Measurements from ENCODE around the gene SORBS1.

Gene SORBS1

GRCh38 chr10:95435548-95436279 lies 125.5 kb downstream of the SORBS1 start:
- DNase-seq (ENCODE audit: low spot score): no peak

GRCh38 chr10:95434583-95434982 lies 126.6 kb downstream of the SORBS1 start:
- no peak for DNase-seq (ENCODE audit: low spot score)

GRCh38 chr10:95431900-95432342 lies 129.2 kb downstream of the SORBS1 start:
- DNase-seq (ENCODE audit: low spot score): peak; percentile 55

GRCh38 chr10:95430231-95430951 lies 130.8 kb downstream of the SORBS1 start:
- DNase-seq (ENCODE audit: low spot score): peak; percentile 71

GRCh38 chr10:95429639-95430038 lies 131.5 kb downstream of the SORBS1 start:
- no peak for DNase-seq (ENCODE audit: low spot score)

- no peak for DNase-seq (ENCODE audit: low spot score)
Observed at GRCh38 chr10:95428701-95429100, 132.5 kb downstream of the SORBS1 start.

GRCh38 chr10:95426482-95426881 lies 134.7 kb downstream of the SORBS1 start:
- no peak for DNase-seq (ENCODE audit: low spot score)

GRCh38 chr10:95425592-95426465 lies 135.3 kb downstream of the SORBS1 start:
- no peak for DNase-seq (ENCODE audit: low spot score)

- DNase-seq (ENCODE audit: low spot score): no peak
Observed at GRCh38 chr10:95423164-95424005, 137.8 kb downstream of the SORBS1 start.

GRCh38 chr10:95422233-95422632 lies 138.9 kb downstream of the SORBS1 start:
- DNase-seq (ENCODE audit: low spot score): no peak

GRCh38 chr10:95421782-95422181 lies 139.4 kb downstream of the SORBS1 start:
- no peak for DNase-seq (ENCODE audit: low spot score)

- no peak for DNase-seq (ENCODE audit: low spot score)
Observed at GRCh38 chr10:95419399-95419798, 141.8 kb downstream of the SORBS1 start.

GRCh38 chr10:95416973-95417372 lies 144.2 kb downstream of the SORBS1 start:
- DNase-seq (ENCODE audit: low spot score): no peak

- no peak for DNase-seq (ENCODE audit: low spot score)
Observed at GRCh38 chr10:95416270-95416669, 144.9 kb downstream of the SORBS1 start.

- no peak for DNase-seq (ENCODE audit: low spot score)
Observed at GRCh38 chr10:95415621-95416031, 145.5 kb downstream of the SORBS1 start.

GRCh38 chr10:95414844-95415485 lies 146.2 kb downstream of the SORBS1 start:
- no peak for DNase-seq (ENCODE audit: low spot score)

- DNase-seq (ENCODE audit: low spot score): no peak
Observed at GRCh38 chr10:95414016-95414830, 146.9 kb downstream of the SORBS1 start.

GRCh38 chr10:95413588-95413987 lies 147.6 kb downstream of the SORBS1 start:
- DNase-seq (ENCODE audit: low spot score): no peak

- no peak for DNase-seq (ENCODE audit: low spot score)
Observed at GRCh38 chr10:95411635-95412034, 149.5 kb downstream of the SORBS1 start.
